IMR-90 (cell line): Measurements from ENCODE around the gene PAM.

Experiments used
- MAFK ChIP-seq: IDR thresholded peaks from 2 replicates; pipeline ENCODE4 v1.6.1; 2012; ENCODE audit warnings: low read depth, low read length, improper control_type of control experiment
- MAZ ChIP-seq: IDR thresholded peaks from 2 replicates; pipeline ENCODE4 v1.6.1; 2012; ENCODE audit warnings: low read depth, mild to moderate bottlenecking, low read length, improper control_type of control experiment, moderate library complexity, borderline replicate concordance
- POLR2A ChIP-seq: IDR thresholded peaks from 2 replicates; pipeline ENCODE4 v1.6.1; 2012; ENCODE audit warnings: mild to moderate bottlenecking, low read depth, low read length
- RAD21 ChIP-seq: IDR thresholded peaks from 2 replicates; pipeline ENCODE4 v1.6.1; 2012; ENCODE audit warnings: low read length, improper control_type of control experiment
- RFX5 ChIP-seq: IDR thresholded peaks from 2 replicates; pipeline ENCODE4 v1.8.0; 2012; ENCODE audit warnings: low read depth, mild to moderate bottlenecking, low read length, moderate library complexity
- TF ChIP-seq, protein P1 (sequence below): conservative IDR thresholded peaks from 2 replicates; pipeline ENCODE4 v1.5.1; 2012; ENCODE audit warnings: mild to moderate bottlenecking, low read depth, low read length, improper control_type of control experiment

DNA sequence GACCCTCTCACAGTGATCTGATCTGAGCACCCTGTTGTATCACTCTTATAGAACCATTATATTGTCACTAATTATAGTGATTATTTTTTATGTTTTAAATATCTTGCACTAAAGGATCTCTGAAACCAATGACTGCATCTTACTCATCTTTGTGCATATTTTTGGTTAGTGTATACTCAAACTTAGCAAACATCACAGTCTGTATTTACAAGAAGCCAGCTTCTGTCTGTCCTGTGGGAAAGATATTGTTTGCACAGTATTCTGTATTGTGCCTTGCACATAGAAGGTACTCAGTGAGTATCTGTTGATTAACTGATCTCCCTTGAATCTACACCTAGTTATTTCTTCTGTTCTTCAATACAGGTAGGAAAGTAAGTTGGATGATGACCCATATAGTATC is 131.5 kb downstream of the PAM start:
- TF ChIP-seq RAD21 (no peak), POLR2A (no peak), RFX5 (no peak), MAZ (no peak), MAFK (no peak)
- TF ChIP-seq, protein P1, sequence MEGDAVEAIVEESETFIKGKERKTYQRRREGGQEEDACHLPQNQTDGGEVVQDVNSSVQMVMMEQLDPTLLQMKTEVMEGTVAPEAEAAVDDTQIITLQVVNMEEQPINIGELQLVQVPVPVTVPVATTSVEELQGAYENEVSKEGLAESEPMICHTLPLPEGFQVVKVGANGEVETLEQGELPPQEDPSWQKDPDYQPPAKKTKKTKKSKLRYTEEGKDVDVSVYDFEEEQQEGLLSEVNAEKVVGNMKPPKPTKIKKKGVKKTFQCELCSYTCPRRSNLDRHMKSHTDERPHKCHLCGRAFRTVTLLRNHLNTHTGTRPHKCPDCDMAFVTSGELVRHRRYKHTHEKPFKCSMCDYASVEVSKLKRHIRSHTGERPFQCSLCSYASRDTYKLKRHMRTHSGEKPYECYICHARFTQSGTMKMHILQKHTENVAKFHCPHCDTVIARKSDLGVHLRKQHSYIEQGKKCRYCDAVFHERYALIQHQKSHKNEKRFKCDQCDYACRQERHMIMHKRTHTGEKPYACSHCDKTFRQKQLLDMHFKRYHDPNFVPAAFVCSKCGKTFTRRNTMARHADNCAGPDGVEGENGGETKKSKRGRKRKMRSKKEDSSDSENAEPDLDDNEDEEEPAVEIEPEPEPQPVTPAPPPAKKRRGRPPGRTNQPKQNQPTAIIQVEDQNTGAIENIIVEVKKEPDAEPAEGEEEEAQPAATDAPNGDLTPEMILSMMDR: no peak
